Keratinocyte (primary cell): ENCODE measurements around the gene ZMIZ1. TPM values are rescaled to one million over a fixed set of nuclear protein-coding genes. Genes with fewer than 3 reads are reported as not detected.

Experiments used
- DNase-seq: peaks from one replicate; pipeline ENCODE4 v3.0.0-alpha.2; 2011; ENCODE audit warnings: low read depth, missing footprints, low spot score
- FAIRE-seq: peaks from 2 replicates; lab custom pipeline; 2011; peaks lifted over from hg19 to GRCh38; lab: Jason Lieb, UNC
- H2AFZ ChIP-seq: 2 replicates; pipeline ENCODE4 v1.6.0; 2012; ENCODE audit warnings: low read length, control low read depth, inconsistent platforms; ENCODE audit not compliant: control insufficient read depth
- H3K27ac ChIP-seq: 2 replicates; pipeline ENCODE4 v1.5.1; 2011; ENCODE audit warnings: low read length; ENCODE audit not compliant: control insufficient read depth, insufficient read depth
- H3K27me3 ChIP-seq: 3 replicates; pipeline ENCODE4 v1.6.0; 2011; ENCODE audit warnings: low read length; ENCODE audit not compliant: control insufficient read depth, insufficient read depth; ENCODE audit errors: extremely low read depth
- H3K36me3 ChIP-seq, 2 experiments: 2 replicates in 1 of 2; 3 replicates in 1 of 2; pipeline ENCODE4 v1.5.1; 2011; ENCODE audit warnings: low read length in 2 of 2, mild to moderate bottlenecking in 1 of 2; ENCODE audit not compliant: control insufficient read depth in 2 of 2, insufficient read depth in 2 of 2; ENCODE audit errors: extremely low read depth in 1 of 2
- H3K4me1 ChIP-seq: 3 replicates; pipeline ENCODE4 v1.5.1; 2011; ENCODE audit warnings: low read length; ENCODE audit not compliant: control insufficient read depth, insufficient read depth; ENCODE audit errors: extremely low read depth
- H3K4me2 ChIP-seq: 3 replicates; pipeline ENCODE4 v1.6.0; 2011; ENCODE audit warnings: low read depth, low read length; ENCODE audit not compliant: control insufficient read depth, insufficient read depth; ENCODE audit errors: extremely low read depth
- H3K4me3 ChIP-seq, 3 experiments: fragments of 200-600 bp in 1 of 3; sonication (generic) in 1 of 3; 2 replicates in 2 of 3; 3 replicates in 1 of 3; pipeline ENCODE4 v1.5.1; 2011 to 2016; ENCODE audit warnings: low read length in 3 of 3, mild to moderate bottlenecking in 3 of 3, control low read depth in 2 of 3, inconsistent platforms in 1 of 3, low read depth in 1 of 3, mixed read lengths in 1 of 3, mixed run types in 1 of 3, moderate library complexity in 1 of 3; ENCODE audit not compliant: control insufficient read depth in 2 of 3, insufficient read depth in 2 of 3; ENCODE audit errors: extremely low read depth in 1 of 3
- H3K79me2 ChIP-seq: 2 replicates; pipeline ENCODE4 v1.6.0; 2012; ENCODE audit warnings: low read length; ENCODE audit not compliant: control insufficient read depth, insufficient read depth
- H3K9ac ChIP-seq: 3 replicates; pipeline ENCODE4 v1.6.0; 2011; ENCODE audit warnings: low read length; ENCODE audit not compliant: control insufficient read depth, insufficient read depth; ENCODE audit errors: extremely low read depth
- H3K9me1 ChIP-seq: 3 replicates; pipeline ENCODE4 v1.6.0; 2011; ENCODE audit warnings: low read length; ENCODE audit not compliant: control insufficient read depth, insufficient read depth; ENCODE audit errors: extremely low read depth
- H3K9me3 ChIP-seq: 2 replicates; pipeline ENCODE4 v1.5.1; 2012; ENCODE audit warnings: low read depth, low read length; ENCODE audit not compliant: control insufficient read depth
- H4K20me1 ChIP-seq: 3 replicates; pipeline ENCODE4 v1.6.0; 2011; ENCODE audit warnings: low read length; ENCODE audit not compliant: control insufficient read depth, insufficient read depth; ENCODE audit errors: extremely low read depth
- EZH2 ChIP-seq: IDR thresholded peaks from one replicate; pipeline ENCODE4 v1.6.1; 2012; ENCODE audit warnings: inconsistent platforms, mild to moderate bottlenecking, low read length, moderate library complexity
- dilution Hi-C: fragments of 300-500 bp; cut with MboI; formaldehyde crosslinking; loops from one replicate; pipeline ENCODE4 v1.7.0; 2020; ENCODE audit warnings: low sequenced_read_pairs; ENCODE audit not compliant: extremely low pct_ligation_motif_present
- polyA plus RNA-seq, 5 experiments: library from polyadenylated mRNA; depleted of rRNA in 3 of 5; stranded (reverse) in 3 of 5; stranded (forward) in 1 of 5; unstranded in 1 of 5; fragments of >200 nt; gene quantifications; 1 replicate in 1 of 5; 2 replicates in 3 of 5; 3 replicates in 1 of 5; pipeline versions ENCODE4 v1.2.1 to v1.2.3, GENCODE V29; 2011 to 2012; ENCODE audit warnings: missing spikeins in 2 of 5, low read depth in 1 of 5, low replicate concordance in 1 of 5
- TF ChIP-seq, protein P1 (sequence below), 3 experiments: IDR thresholded peaks in 1 of 3; conservative IDR thresholded peaks in 1 of 3; optimal IDR thresholded peaks in 1 of 3; 2 replicates in 2 of 3; 3 replicates in 1 of 3; pipeline versions ENCODE3 to v1.5.1; 2011; ENCODE audit warnings: low read length in 3 of 3, mild to moderate bottlenecking in 3 of 3, moderate library complexity in 2 of 3, control low read depth in 1 of 3, inconsistent platforms in 1 of 3; ENCODE audit not compliant: insufficient read depth in 2 of 3; ENCODE audit errors: extremely low read depth in 1 of 3

The ZMIZ1 gene
- polyA plus RNA-seq, 1 donor (not counting 4 experiments of a cell fraction or from before 2014, with no cell fraction given) = 1.8 TPM

- TF ChIP-seq, protein P1, sequence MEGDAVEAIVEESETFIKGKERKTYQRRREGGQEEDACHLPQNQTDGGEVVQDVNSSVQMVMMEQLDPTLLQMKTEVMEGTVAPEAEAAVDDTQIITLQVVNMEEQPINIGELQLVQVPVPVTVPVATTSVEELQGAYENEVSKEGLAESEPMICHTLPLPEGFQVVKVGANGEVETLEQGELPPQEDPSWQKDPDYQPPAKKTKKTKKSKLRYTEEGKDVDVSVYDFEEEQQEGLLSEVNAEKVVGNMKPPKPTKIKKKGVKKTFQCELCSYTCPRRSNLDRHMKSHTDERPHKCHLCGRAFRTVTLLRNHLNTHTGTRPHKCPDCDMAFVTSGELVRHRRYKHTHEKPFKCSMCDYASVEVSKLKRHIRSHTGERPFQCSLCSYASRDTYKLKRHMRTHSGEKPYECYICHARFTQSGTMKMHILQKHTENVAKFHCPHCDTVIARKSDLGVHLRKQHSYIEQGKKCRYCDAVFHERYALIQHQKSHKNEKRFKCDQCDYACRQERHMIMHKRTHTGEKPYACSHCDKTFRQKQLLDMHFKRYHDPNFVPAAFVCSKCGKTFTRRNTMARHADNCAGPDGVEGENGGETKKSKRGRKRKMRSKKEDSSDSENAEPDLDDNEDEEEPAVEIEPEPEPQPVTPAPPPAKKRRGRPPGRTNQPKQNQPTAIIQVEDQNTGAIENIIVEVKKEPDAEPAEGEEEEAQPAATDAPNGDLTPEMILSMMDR (optimal IDR thresholded peaks at IDR 0.05 in 1 of 3, IDR thresholded peaks at IDR 0.05 in 1 of 3, conservative IDR thresholded peaks at IDR 0.05 in 1 of 3; ENCODE audit: extremely low read depth in 1 of 3, insufficient read depth in 2 of 3, low read length in 3 of 3) = peak; percentile 42 to 72 (median 56)
- TF ChIP-seq EZH2 = no peak
- H3K27ac ChIP-seq = no peak overlapping the region
- dilution Hi-C loops = no loop called here
- DNase-seq (no peak), FAIRE-seq (no peak)
- no peak overlapping the region for H3K4me2 ChIP-seq
- H2AFZ ChIP-seq = no peak overlapping the region
- H3K27me3 ChIP-seq = no peaks in the 10 kb centered on the region
- H4K20me1 ChIP-seq = no peaks in the 10 kb centered on the region
- no peaks in the 10 kb centered on the region for H3K9me3 ChIP-seq
- H3K9me1 ChIP-seq = no peaks in the 10 kb centered on the region
- H3K4me3 ChIP-seq = no peak overlapping the region
- H3K9ac ChIP-seq = no peak overlapping the region
- no peaks in the 10 kb centered on the region for H3K4me1 ChIP-seq
- H3K79me2 ChIP-seq = no peaks in the 10 kb centered on the region
- H3K36me3 ChIP-seq = peaks cover 4 to 8% of the 10 kb centered on the region in 2 experiments
Observed at GRCh38 chr10:79202188-79203013, 133.6 kb downstream of the ZMIZ1 start.

DNA sequence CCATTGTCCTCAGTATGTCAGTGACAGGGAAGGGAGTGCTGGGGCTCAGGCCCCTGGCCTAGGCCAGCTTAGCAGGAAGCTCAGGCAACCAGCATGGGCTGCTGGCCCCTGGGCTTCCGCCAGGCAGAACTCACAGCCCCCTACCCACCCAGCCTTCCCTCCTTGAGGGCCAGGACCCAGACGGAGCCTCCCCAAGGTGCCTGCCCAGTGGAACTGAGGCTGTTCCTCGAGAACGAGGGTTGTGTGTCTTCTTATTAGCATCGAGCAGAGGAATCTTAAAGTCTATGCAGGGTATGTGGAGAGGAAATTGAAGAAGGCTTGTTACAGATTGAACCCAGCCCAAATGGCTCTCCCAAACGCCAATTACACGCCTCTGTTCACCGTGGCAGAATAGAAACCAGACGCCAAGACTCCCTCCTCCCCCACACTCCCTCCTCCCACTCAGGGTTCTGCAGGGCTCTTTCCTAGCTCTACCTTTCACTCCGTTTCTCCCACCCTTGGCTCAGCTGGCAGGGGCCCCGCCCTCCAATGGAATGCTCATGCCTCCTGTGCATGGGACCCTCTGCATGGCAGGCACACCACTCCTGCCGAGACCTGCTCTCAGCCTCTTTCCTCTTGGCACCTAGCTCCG is 134.4 kb downstream of the ZMIZ1 start:
- Histone ChIP-seq H3K79me2 (no peaks in the 10 kb centered on the region), H3K4me3 (no peak overlapping the region), H3K9ac (no peak overlapping the region), H4K20me1 (no peaks in the 10 kb centered on the region), H3K4me1 (no peaks in the 10 kb centered on the region), H3K9me1 (no peaks in the 10 kb centered on the region), H3K27ac (no peak overlapping the region), H3K9me3 (no peaks in the 10 kb centered on the region), H3K4me2 (no peak overlapping the region), H2AFZ (no peak overlapping the region), H3K27me3 (no peaks in the 10 kb centered on the region), H3K36me3 (peaks cover 4 to 8% of the 10 kb centered on the region in 2 experiments)
- no peak for DNase-seq
- dilution Hi-C loops = no loop called here
- TF ChIP-seq EZH2 = no peak
- TF ChIP-seq, protein P1 (optimal IDR thresholded peaks at IDR 0.05 in 1 of 3, IDR thresholded peaks at IDR 0.05 in 1 of 3, conservative IDR thresholded peaks at IDR 0.05 in 1 of 3; ENCODE audit: extremely low read depth in 1 of 3, insufficient read depth in 2 of 3, low read length in 3 of 3) = no peak
- FAIRE-seq = no peak
